AG10803 (cell line): ENCODE measurements around the gene TRPM3.

Experiments used
- DNase-seq: peaks from one replicate; pipeline ENCODE4 v3.0.0; 2010; ENCODE audit warnings: low read depth
- H3K4me3 ChIP-seq: 2 replicates; pipeline ENCODE4 v1.5.1; 2011; ENCODE audit warnings: mild to moderate bottlenecking, low read length, control low read depth
- TF ChIP-seq, protein P1 (sequence below): conservative IDR thresholded peaks from 2 replicates; pipeline ENCODE4 v1.5.1; 2011; ENCODE audit warnings: mild to moderate bottlenecking, low read length, control low read depth, inconsistent platforms

TRPM3 gene

DNA sequence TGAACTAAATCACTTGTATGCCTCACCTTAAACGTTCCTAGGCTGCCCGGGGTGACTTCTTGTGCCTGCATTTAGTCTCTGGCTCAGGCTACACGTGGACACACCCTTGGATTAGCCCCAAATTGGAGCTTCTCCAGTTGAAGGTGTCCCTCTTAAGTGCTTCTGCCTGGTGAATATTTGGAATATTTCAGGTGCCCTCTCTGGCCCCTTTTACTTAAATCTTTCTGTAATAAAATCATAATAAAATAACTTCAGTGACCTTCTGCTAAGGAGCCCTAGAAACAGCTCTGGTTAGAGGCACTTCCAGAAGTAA, 632.7 kb downstream of the TRPM3 start:
- TF ChIP-seq, protein P1, sequence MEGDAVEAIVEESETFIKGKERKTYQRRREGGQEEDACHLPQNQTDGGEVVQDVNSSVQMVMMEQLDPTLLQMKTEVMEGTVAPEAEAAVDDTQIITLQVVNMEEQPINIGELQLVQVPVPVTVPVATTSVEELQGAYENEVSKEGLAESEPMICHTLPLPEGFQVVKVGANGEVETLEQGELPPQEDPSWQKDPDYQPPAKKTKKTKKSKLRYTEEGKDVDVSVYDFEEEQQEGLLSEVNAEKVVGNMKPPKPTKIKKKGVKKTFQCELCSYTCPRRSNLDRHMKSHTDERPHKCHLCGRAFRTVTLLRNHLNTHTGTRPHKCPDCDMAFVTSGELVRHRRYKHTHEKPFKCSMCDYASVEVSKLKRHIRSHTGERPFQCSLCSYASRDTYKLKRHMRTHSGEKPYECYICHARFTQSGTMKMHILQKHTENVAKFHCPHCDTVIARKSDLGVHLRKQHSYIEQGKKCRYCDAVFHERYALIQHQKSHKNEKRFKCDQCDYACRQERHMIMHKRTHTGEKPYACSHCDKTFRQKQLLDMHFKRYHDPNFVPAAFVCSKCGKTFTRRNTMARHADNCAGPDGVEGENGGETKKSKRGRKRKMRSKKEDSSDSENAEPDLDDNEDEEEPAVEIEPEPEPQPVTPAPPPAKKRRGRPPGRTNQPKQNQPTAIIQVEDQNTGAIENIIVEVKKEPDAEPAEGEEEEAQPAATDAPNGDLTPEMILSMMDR, result no peak
- DNase-seq, result no peak
- H3K4me3 ChIP-seq, result no peak overlapping the region

DNA sequence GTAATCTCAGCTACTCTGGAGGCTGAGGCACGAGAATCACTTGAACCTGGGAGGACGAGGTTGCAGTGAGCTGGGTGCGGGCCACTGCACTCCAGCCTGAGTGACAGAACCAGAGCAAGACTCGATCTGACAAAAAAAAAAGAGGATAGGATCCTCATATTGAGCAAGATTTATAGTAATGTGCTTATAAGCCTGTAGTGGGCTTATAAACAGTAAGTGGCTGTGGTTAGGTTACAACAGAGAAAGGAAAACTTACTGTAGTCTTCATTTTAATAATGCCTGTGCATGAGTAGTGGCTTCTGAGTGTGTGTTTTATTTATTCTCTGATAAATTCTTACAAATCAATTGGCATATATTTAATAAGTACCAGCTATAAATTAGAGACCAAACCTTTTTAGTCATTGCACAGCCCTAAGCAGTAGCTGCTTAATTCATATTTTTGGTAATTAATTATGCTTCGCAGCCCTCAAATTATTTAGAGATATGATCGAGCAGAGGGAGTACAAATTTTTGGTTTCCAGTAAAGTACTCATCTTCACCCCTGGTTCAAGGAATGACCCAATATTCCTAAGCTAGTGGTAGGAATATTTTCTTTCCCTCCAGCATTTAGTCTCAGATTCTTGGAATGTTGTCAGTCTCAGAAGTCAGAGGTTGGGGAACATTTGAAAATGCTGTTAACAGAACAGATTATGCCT, 633.2 kb downstream of the TRPM3 start:
- no peak for DNase-seq
- TF ChIP-seq, protein P1, result no peak

DNA sequence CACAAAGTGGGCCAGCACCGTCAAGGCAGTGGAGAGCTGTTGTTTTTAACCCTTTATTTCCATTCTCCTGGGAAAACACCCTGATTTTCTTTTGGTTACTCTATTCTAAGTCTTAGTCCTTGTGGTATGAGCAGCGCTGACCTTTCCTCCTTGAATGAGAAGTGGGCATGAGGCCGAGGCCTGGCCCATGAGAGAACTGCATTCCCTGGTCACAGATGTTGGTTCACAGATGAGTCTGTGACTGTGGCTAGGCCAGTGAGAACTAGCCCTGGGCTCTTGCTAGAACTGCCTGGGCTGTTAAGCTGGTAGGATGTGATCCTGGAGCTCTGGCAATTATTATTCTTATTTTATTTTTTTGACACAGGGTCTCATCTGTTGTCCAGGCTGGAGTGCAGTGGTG, 635.3 kb downstream of the TRPM3 start:
- no peak overlapping the region for H3K4me3 ChIP-seq
- TF ChIP-seq, protein P1, result no peak
- no peak for DNase-seq

More for the DNA sequence above, 633.2 kb downstream of the TRPM3 start:
- H3K4me3 ChIP-seq, result no peak overlapping the region

DNA sequence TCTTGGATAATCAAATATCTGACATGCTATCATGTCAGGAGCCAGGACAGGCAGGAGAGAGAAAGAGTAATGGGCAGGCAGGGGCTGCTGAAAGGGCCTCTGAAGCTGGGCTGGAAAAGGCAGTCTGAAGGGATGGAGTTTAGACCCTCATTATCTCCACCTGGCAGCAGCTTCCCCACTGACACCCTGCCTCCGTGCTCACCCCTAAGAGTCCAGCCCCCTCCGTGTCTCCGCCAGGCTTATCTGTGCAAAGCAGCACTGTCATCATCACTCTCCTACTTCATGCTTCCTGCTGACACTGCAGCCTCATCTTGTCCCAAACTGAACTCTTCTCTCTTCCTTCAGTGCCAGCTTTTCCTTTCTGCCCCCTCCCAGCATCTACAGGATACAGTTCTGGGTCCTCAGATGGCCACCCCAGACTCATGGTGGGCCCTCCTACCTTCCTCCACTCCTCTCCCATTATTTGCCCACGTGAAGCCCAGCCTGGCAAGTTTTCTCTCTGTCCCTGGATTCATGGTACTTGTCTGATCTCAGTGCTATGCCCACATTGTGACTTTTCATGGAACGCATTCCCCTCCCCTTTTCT, 636.1 kb downstream of the TRPM3 start:
- TF ChIP-seq, protein P1, result no peak
- H3K4me3 ChIP-seq, result no peak overlapping the region
- no peak for DNase-seq

DNA sequence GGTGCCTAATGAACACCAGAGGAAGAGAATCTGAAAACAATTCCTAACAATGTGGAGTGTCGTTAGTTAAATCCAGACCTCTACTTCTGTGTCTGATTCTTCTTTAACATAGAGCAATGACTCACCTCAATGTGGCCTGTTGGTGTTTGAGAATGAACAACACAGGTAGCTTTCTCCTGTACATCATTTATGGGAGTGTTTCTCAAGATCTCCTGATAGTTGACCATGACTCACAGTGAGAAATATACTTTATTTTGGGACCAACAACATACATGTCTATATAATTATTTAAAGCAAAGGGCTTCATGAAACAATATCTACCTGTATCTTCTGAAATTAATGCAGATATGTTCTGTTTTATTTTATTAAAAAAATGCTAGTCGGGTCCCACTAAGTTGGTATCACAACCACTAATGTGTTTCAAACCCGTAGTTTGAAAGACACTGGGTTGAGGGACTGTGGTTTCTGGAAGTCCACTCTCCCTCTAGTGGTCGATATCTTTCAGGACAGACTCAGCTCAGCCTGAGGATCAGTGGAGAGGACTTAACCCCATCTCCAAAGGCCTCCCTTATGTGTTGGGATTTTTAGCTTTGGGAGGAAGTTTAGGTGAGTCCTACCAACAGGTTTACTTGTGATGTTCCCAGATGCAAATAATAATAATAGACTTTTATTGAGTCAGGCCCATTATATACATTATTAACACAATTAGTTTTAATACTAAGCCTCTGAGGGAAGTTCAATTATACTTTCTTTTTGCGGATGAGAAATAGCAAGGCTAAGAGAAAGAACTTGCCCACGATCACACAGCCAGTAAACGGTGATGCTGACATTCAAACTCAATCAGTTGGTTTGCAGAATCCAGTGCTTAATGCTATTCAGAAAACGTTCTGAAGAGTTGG, 636.9 kb downstream of the TRPM3 start:
- peak; percentile 79 for DNase-seq
- TF ChIP-seq, protein P1, result peak; percentile 93
- H3K4me3 ChIP-seq, result no peak overlapping the region

DNA sequence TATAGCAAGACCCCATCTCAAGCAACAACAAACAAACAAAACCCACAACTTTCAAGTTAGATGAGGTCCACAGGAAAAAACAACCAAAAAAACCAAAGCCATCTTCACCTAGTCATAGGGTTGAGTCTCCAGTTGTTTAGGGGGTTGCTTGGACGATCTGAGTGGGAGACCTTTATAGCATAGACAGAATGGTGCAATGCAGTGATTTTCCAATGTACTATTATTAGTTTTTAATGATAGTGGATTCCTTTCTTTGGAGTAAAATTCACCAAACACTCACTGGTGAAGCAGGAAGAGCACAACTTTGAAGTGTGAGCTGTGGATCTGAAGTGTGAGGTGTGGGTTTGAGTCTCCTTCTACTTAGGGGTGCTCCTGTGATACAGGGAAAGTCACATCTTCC, 640.0 kb downstream of the TRPM3 start:
- H3K4me3 ChIP-seq, result no peak overlapping the region
- DNase-seq, result no peak
- TF ChIP-seq, protein P1, result no peak
